C4-2B (cell line): Measurements from ENCODE around the gene DCXR.

Experiments
- ZFX ChIP-seq: fragments of 450-650 bp; IDR thresholded peaks from 2 replicates; pipeline ENCODE4 v1.6.1; 2017
- TF ChIP-seq, protein P1 (sequence below): fragments of 450-650 bp; conservative IDR thresholded peaks from 2 replicates; pipeline ENCODE4 v1.5.1; 2017; ENCODE audit warnings: mild to moderate bottlenecking

DNA sequence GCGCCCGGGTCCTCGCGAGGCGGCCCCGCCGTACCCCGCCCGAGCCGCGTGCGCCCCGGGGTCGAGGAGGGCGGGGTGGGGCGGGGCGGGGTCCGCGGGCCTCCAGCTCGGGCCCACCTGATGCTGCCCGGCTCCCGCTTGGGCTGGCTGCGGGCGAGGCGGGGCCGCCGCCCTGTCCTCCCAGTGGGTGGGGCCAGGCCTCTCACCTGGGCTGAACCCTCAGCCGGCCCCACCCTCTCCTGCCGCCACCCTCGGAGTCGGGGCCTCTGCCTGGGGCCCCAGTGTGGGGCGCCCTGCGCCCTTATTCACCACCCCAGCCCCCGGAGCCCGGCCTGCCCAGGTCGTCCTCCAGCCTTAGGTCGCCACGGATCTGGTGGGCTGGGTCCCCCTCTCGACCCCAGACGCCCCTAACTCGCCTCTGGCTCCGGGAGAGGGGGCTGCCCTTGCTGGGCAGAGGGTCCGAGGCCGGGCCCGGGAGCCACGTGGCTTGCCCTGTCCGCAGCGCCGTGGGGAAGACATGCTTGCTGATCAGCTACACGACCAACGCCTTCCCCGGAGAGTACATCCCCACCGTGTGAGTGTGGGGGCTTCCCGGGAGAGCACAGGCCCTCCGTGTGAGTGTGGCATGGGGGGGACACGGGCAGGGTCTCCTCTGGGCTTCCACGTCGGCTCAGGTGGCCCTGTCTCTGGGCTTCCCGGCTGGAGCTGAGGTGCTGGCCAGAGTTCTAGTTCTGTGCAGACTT, 5.4 kb downstream of the DCXR start:
- TF ChIP-seq, protein P1, sequence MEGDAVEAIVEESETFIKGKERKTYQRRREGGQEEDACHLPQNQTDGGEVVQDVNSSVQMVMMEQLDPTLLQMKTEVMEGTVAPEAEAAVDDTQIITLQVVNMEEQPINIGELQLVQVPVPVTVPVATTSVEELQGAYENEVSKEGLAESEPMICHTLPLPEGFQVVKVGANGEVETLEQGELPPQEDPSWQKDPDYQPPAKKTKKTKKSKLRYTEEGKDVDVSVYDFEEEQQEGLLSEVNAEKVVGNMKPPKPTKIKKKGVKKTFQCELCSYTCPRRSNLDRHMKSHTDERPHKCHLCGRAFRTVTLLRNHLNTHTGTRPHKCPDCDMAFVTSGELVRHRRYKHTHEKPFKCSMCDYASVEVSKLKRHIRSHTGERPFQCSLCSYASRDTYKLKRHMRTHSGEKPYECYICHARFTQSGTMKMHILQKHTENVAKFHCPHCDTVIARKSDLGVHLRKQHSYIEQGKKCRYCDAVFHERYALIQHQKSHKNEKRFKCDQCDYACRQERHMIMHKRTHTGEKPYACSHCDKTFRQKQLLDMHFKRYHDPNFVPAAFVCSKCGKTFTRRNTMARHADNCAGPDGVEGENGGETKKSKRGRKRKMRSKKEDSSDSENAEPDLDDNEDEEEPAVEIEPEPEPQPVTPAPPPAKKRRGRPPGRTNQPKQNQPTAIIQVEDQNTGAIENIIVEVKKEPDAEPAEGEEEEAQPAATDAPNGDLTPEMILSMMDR, result no peak
- TF ChIP-seq ZFX, result no peak
